Adipocyte (in vitro differentiated cells): ENCODE results near the gene LCLAT1.

ENCODE experiments used
- DNase-seq: peaks from one replicate; pipeline ENCODE4 v3.0.0-alpha.2; 2015; ENCODE audit warnings: low read depth
- H3K27me3 ChIP-seq: replicated peaks from 2 replicates; pipeline ENCODE4 v1.7.0; 2013; ENCODE audit warnings: mild to moderate bottlenecking, low read length, moderate library complexity; ENCODE audit not compliant: control insufficient read depth, insufficient read depth
- H3K36me3 ChIP-seq: 2 replicates; pipeline ENCODE4 v1.7.0; 2013; ENCODE audit warnings: low read length, mild to moderate bottlenecking, moderate library complexity; ENCODE audit not compliant: control insufficient read depth, insufficient read depth, severe bottlenecking
- H3K4me1 ChIP-seq: 2 replicates; pipeline ENCODE4 v1.7.0; 2013; ENCODE audit warnings: mild to moderate bottlenecking, low read length, moderate library complexity; ENCODE audit not compliant: control insufficient read depth, insufficient read depth
- H3K4me3 ChIP-seq: 2 replicates; pipeline ENCODE4 v1.7.0; 2013; ENCODE audit warnings: mild to moderate bottlenecking, low read length, moderate library complexity
- H3K9ac ChIP-seq: 2 replicates; pipeline ENCODE4 v1.7.0; 2013; ENCODE audit warnings: mild to moderate bottlenecking, low read length, moderate library complexity
- H3K9me3 ChIP-seq: 2 replicates; pipeline ENCODE4 v1.7.0; 2013; ENCODE audit warnings: mild to moderate bottlenecking, low read length, moderate library complexity; ENCODE audit not compliant: control insufficient read depth

Gene LCLAT1

GRCh38 chr2:30691948-30692828, 245.1 kb downstream of the LCLAT1 start:
- Histone ChIP-seq H3K9ac (no peak overlapping the region), H3K27me3 (no peaks in the 10 kb centered on the region), H3K36me3 (no peaks in the 10 kb centered on the region), H3K4me3 (no peak overlapping the region), H3K4me1 (peaks cover 27% of the 10 kb centered on the region), H3K9me3 (no peaks in the 10 kb centered on the region)
- DNase-seq, result no peak

DNA sequence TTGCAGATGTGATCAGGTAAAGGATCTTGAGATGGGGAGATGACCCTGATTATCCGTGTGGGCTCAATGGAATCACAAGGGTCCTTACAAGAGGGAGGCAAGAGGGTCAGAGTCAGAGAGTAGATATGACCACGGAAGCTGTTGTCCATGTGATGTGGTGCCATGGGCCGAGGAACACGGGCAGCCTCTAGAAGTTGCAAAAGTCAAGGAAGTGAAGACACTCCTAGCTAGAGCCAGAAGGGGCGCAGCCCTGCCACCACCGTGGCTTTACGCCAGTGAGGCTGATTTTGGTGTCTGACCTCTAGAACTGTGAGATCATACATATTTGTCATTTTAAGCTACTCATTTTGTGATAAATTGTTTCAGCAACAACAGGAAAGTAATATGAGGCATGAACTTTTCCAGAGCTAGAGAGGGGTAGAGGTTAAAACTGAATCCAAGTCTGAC, 245.8 kb downstream of the LCLAT1 start:
- Histone ChIP-seq H3K9ac (no peak overlapping the region), H3K36me3 (no peaks in the 10 kb centered on the region)
- DNase-seq, result no peak

More for the DNA sequence above, 245.8 kb downstream of the LCLAT1 start:
- H3K4me1 ChIP-seq, result peaks cover 27% of the 10 kb centered on the region
- no peak overlapping the region for H3K4me3 ChIP-seq
- no peaks in the 10 kb centered on the region for H3K9me3 ChIP-seq
- H3K27me3 ChIP-seq, result no peaks in the 10 kb centered on the region
